ENCODE data around the gene ALK. TPM values are rescaled to one million over a fixed set of nuclear protein-coding genes. Genes with fewer than 3 reads are reported as not detected.

The ALK gene
- total RNA-seq, 1 donor from 2014 or later: 0.41 TPM

Small RNA genes within 50 kb of the gene (small RNA-seq; reads per million reads assigned to genes)
- not detected for gene RN7SL516P (ENCODE audit: low replicate concordance)

Other genes starting within 250 kb of the ALK start
- gene YPEL5, start 225.4 kb upstream of the ALK start, total RNA-seq: 52.4 TPM

Measured in tongue (tissue), 2 donors.